ENCODE measurements around the gene MYOM3.

DNA sequence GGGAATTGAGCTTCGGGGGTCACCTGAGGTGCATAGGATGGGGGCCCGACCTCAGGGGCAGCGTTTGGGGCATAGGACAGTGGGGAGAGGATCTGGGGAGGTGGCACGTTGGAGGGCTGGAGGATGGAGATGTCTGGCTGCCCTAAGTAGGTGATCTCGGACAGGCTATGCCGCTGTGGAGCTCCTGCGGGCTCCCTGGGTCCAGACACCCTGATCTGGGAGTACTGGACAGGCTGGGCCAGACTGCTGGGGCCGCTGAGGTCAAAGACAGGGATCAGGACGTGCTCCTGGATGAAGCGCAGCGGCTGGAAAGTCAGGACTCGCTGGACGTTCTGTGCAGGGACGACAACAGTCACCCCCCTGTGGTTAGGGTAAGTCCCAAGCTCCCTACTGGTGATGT lies 9.5 kb upstream of the MYOM3 start:
- no peak for TF ChIP-seq POLR2AphosphoS5 (IDR thresholded peaks at IDR 0.05)
- TF ChIP-seq, protein P1, sequence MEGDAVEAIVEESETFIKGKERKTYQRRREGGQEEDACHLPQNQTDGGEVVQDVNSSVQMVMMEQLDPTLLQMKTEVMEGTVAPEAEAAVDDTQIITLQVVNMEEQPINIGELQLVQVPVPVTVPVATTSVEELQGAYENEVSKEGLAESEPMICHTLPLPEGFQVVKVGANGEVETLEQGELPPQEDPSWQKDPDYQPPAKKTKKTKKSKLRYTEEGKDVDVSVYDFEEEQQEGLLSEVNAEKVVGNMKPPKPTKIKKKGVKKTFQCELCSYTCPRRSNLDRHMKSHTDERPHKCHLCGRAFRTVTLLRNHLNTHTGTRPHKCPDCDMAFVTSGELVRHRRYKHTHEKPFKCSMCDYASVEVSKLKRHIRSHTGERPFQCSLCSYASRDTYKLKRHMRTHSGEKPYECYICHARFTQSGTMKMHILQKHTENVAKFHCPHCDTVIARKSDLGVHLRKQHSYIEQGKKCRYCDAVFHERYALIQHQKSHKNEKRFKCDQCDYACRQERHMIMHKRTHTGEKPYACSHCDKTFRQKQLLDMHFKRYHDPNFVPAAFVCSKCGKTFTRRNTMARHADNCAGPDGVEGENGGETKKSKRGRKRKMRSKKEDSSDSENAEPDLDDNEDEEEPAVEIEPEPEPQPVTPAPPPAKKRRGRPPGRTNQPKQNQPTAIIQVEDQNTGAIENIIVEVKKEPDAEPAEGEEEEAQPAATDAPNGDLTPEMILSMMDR (IDR thresholded peaks at IDR 0.05): no peak
- TF ChIP-seq EP300 (IDR thresholded peaks at IDR 0.05): no peak
- TF ChIP-seq POLR2A (IDR thresholded peaks at IDR 0.05): no peak

Data from stomach (tissue), 4 donors.